ENCODE measurements around the gene AKT1S1.

Gene AKT1S1

GRCh38 chr19:49855676-49856573 lies 21.2 kb downstream of the AKT1S1 start:
- H3K4me1 ChIP-seq (ENCODE audit: control insufficient read depth, insufficient read depth, low read length, poor library complexity, severe bottlenecking): peaks cover 13% of the 10 kb centered on the region
- H3K9me3 ChIP-seq (ENCODE audit: control insufficient read depth, low read length): no peaks in the 10 kb centered on the region
- H3K27ac ChIP-seq (ENCODE audit: low read depth, low read length, severe bottlenecking): no peak overlapping the region
- WGBS, 2 experiments (ENCODE audit: insufficient coverage in 2 of 2): 98 to 99% methylated on average over 11 to 16 of the region's 21 CpGs
- H3K36me3 ChIP-seq (ENCODE audit: control insufficient read depth, insufficient read depth, low read length): peaks cover 70% of the 10 kb centered on the region
- H3K4me3 ChIP-seq (ENCODE audit: extremely low read depth, insufficient read depth, low read length, poor library complexity, severe bottlenecking): no peak overlapping the region

GRCh38 chr19:49855277-49855675 lies 21.9 kb downstream of the AKT1S1 start:
- peaks cover 64% of the 10 kb centered on the region for H3K36me3 ChIP-seq (ENCODE audit: control insufficient read depth, insufficient read depth, low read length)
- no peak overlapping the region for H3K27ac ChIP-seq (ENCODE audit: low read depth, low read length, severe bottlenecking)
- H3K4me1 ChIP-seq (ENCODE audit: control insufficient read depth, insufficient read depth, low read length, poor library complexity, severe bottlenecking): peaks cover 13% of the 10 kb centered on the region
- no peak overlapping the region for H3K4me3 ChIP-seq (ENCODE audit: extremely low read depth, insufficient read depth, low read length, poor library complexity, severe bottlenecking)
- H3K9me3 ChIP-seq (ENCODE audit: control insufficient read depth, low read length): no peaks in the 10 kb centered on the region
- WGBS, 2 experiments (ENCODE audit: insufficient coverage in 2 of 2): 95 to 96% methylated on average over 9 to 12 of the region's 12 CpGs

GRCh38 chr19:49854378-49855263 lies 22.5 kb downstream of the AKT1S1 start:
- Histone ChIP-seq H3K9me3 (ENCODE audit: control insufficient read depth, low read length) (no peaks in the 10 kb centered on the region), H3K36me3 (ENCODE audit: control insufficient read depth, insufficient read depth, low read length) (peaks cover 66% of the 10 kb centered on the region), H3K27ac (ENCODE audit: low read depth, low read length, severe bottlenecking) (no peak overlapping the region), H3K4me3 (ENCODE audit: extremely low read depth, insufficient read depth, low read length, poor library complexity, severe bottlenecking) (no peak overlapping the region), H3K4me1 (ENCODE audit: control insufficient read depth, insufficient read depth, low read length, poor library complexity, severe bottlenecking) (peaks cover 13% of the 10 kb centered on the region)
- 96% methylated on average over 37 to 38 of the region's 39 CpGs for WGBS, 2 experiments (ENCODE audit: insufficient coverage in 2 of 2)

- Histone ChIP-seq H3K36me3 (ENCODE audit: control insufficient read depth, insufficient read depth, low read length) (peaks cover 70% of the 10 kb centered on the region), H3K9me3 (ENCODE audit: control insufficient read depth, low read length) (peaks cover 3% of the 10 kb centered on the region), H3K4me3 (ENCODE audit: extremely low read depth, insufficient read depth, low read length, poor library complexity, severe bottlenecking) (no peak overlapping the region), H3K27ac (ENCODE audit: low read depth, low read length, severe bottlenecking) (no peak overlapping the region), H3K4me1 (ENCODE audit: control insufficient read depth, insufficient read depth, low read length, poor library complexity, severe bottlenecking) (peaks cover 13% of the 10 kb centered on the region)
- WGBS, 2 experiments (ENCODE audit: insufficient coverage in 2 of 2): 90% methylated on average over 9 to 10 of the region's 10 CpGs
Observed at GRCh38 chr19:49853852-49854377, 23.2 kb downstream of the AKT1S1 start.

- peaks cover 9% of the 10 kb centered on the region for H3K9me3 ChIP-seq (ENCODE audit: control insufficient read depth, low read length)
- H3K4me1 ChIP-seq (ENCODE audit: control insufficient read depth, insufficient read depth, low read length, poor library complexity, severe bottlenecking): peaks cover 13% of the 10 kb centered on the region
- peaks cover 65% of the 10 kb centered on the region for H3K36me3 ChIP-seq (ENCODE audit: control insufficient read depth, insufficient read depth, low read length)
- no peak overlapping the region for H3K27ac ChIP-seq (ENCODE audit: low read depth, low read length, severe bottlenecking)
- H3K4me3 ChIP-seq (ENCODE audit: extremely low read depth, insufficient read depth, low read length, poor library complexity, severe bottlenecking): peak overlapping the region; percentile 76
- WGBS, 2 experiments (ENCODE audit: insufficient coverage in 2 of 2): 94 to 95% methylated on average over 10 of the region's 14 CpGs
Observed at GRCh38 chr19:49852631-49853126, 24.5 kb downstream of the AKT1S1 start.

GRCh38 chr19:49851456-49852259 lies 25.5 kb downstream of the AKT1S1 start:
- Histone ChIP-seq H3K9me3 (ENCODE audit: control insufficient read depth, low read length) (peaks cover 9% of the 10 kb centered on the region), H3K4me1 (ENCODE audit: control insufficient read depth, insufficient read depth, low read length, poor library complexity, severe bottlenecking) (peaks cover 13% of the 10 kb centered on the region), H3K27ac (ENCODE audit: low read depth, low read length, severe bottlenecking) (peak overlapping the region; percentile 100), H3K36me3 (ENCODE audit: control insufficient read depth, insufficient read depth, low read length) (peaks cover 56% of the 10 kb centered on the region), H3K4me3 (ENCODE audit: extremely low read depth, insufficient read depth, low read length, poor library complexity, severe bottlenecking) (peak overlapping the region; percentile 76)
- WGBS, 2 experiments (ENCODE audit: insufficient coverage in 2 of 2): 2 to 4% methylated on average over 43 to 51 of the region's 78 CpGs

GRCh38 chr19:49850487-49851342 lies 26.4 kb downstream of the AKT1S1 start, which contains the start of gene PTOV1:
PTOV1 (plus strand) TSS chr19:49851159.
- Histone ChIP-seq H3K27ac (ENCODE audit: low read depth, low read length, severe bottlenecking) (peak within 1 kb of the TSS; percentile 100), H3K9me3 (ENCODE audit: control insufficient read depth, low read length) (peaks cover 9% of the 10 kb centered on the region), H3K4me3 (ENCODE audit: extremely low read depth, insufficient read depth, low read length, poor library complexity, severe bottlenecking) (peak within 1 kb of the TSS; percentile 76), H3K36me3 (ENCODE audit: control insufficient read depth, insufficient read depth, low read length) (peaks cover 47% of the 10 kb centered on the region), H3K4me1 (ENCODE audit: control insufficient read depth, insufficient read depth, low read length, poor library complexity, severe bottlenecking) (peaks cover 13% of the 10 kb centered on the region)
- WGBS, 2 experiments (ENCODE audit: insufficient coverage in 2 of 2): 2 to 8% methylated on average over 61 to 88 of the region's 98 CpGs

GRCh38 chr19:49850221-49850486 lies 27.0 kb downstream of the AKT1S1 start:
- WGBS, 2 experiments (ENCODE audit: insufficient coverage in 2 of 2): 74 to 93% methylated on average over 3 to 7 of the region's 12 CpGs
- H3K4me1 ChIP-seq (ENCODE audit: control insufficient read depth, insufficient read depth, low read length, poor library complexity, severe bottlenecking): peaks cover 13% of the 10 kb centered on the region
- H3K36me3 ChIP-seq (ENCODE audit: control insufficient read depth, insufficient read depth, low read length): peaks cover 41% of the 10 kb centered on the region
- H3K9me3 ChIP-seq (ENCODE audit: control insufficient read depth, low read length): peaks cover 9% of the 10 kb centered on the region
- H3K4me3 ChIP-seq (ENCODE audit: extremely low read depth, insufficient read depth, low read length, poor library complexity, severe bottlenecking): peak overlapping the region; percentile 76
- H3K27ac ChIP-seq (ENCODE audit: low read depth, low read length, severe bottlenecking): peak overlapping the region; percentile 100

- H3K4me1 ChIP-seq (ENCODE audit: control insufficient read depth, insufficient read depth, low read length, poor library complexity, severe bottlenecking): peaks cover 13% of the 10 kb centered on the region
Observed at GRCh38 chr19:49849433-49850220, 27.5 kb downstream of the AKT1S1 start.

More at GRCh38 chr19:49849433-49850220, 27.5 kb downstream of the AKT1S1 start:
- 91 to 93% methylated on average over 15 of the region's 15 CpGs for WGBS, 2 experiments (ENCODE audit: insufficient coverage in 2 of 2)
- H3K27ac ChIP-seq (ENCODE audit: low read depth, low read length, severe bottlenecking): no peak overlapping the region
- H3K4me3 ChIP-seq (ENCODE audit: extremely low read depth, insufficient read depth, low read length, poor library complexity, severe bottlenecking): peak overlapping the region; percentile 76
- H3K36me3 ChIP-seq (ENCODE audit: control insufficient read depth, insufficient read depth, low read length): peaks cover 37% of the 10 kb centered on the region
- peaks cover 9% of the 10 kb centered on the region for H3K9me3 ChIP-seq (ENCODE audit: control insufficient read depth, low read length)

Measured in mesodermal cell (in vitro differentiated cells).